Fibroblast of lung (primary cell): ENCODE data around the gene MUC4. TPM values are rescaled to one million over a fixed set of nuclear protein-coding genes. Genes with fewer than 3 reads are reported as not detected.
A peak's percentile ranks its signal among the peaks of the same experiment; 100 is the strongest.

Experiments
- DNase-seq, 2 donors: peaks; one replicate each; pipeline versions ENCODE4 v3.0.0 to v3.0.0-alpha.2; 2010; ENCODE audit warnings: low read depth in 2 of 2
- H2AFZ ChIP-seq: 2 replicates; pipeline ENCODE4 v1.5.1; 2012; ENCODE audit warnings: low read length, control low read depth, inconsistent platforms
- H3K27ac ChIP-seq: 2 replicates; pipeline ENCODE4 v1.5.1; 2011; ENCODE audit warnings: low read length, control low read depth; ENCODE audit not compliant: insufficient read depth
- H3K27me3 ChIP-seq: 2 replicates; pipeline ENCODE4 v1.5.1; 2011; ENCODE audit warnings: mild to moderate bottlenecking, low read length; ENCODE audit not compliant: control insufficient read depth, insufficient read depth
- H3K36me3 ChIP-seq: 2 replicates; pipeline ENCODE4 v1.5.1; 2011; ENCODE audit warnings: low read length; ENCODE audit not compliant: control insufficient read depth, insufficient read depth
- H3K4me1 ChIP-seq: 2 replicates; pipeline ENCODE4 v1.5.1; 2011; ENCODE audit warnings: low read length; ENCODE audit not compliant: control insufficient read depth, insufficient read depth; ENCODE audit errors: extremely low read depth
- H3K4me2 ChIP-seq: 2 replicates; pipeline ENCODE4 v1.5.1; 2011; ENCODE audit warnings: low read length, control low read depth; ENCODE audit not compliant: insufficient read depth; ENCODE audit errors: extremely low read depth
- H3K4me3 ChIP-seq, 4 experiments: fragments of 200-600 bp in 1 of 4; sonication (generic) in 1 of 4; replicated peaks in 1 of 4; 2 replicates each; pipeline ENCODE4 v1.5.1; 2011 to 2016; ENCODE audit warnings: low read length in 4 of 4, low read depth in 3 of 4, mild to moderate bottlenecking in 3 of 4, control low read depth in 2 of 4, inconsistent platforms in 1 of 4, mixed read lengths in 1 of 4; ENCODE audit not compliant: insufficient read depth in 1 of 4; ENCODE audit errors: control extremely low read depth in 1 of 4
- H3K79me2 ChIP-seq: 2 replicates; pipeline ENCODE4 v1.5.1; 2012; ENCODE audit warnings: mild to moderate bottlenecking, low read length, inconsistent platforms; ENCODE audit not compliant: control insufficient read depth, insufficient read depth
- H3K9ac ChIP-seq: 2 replicates; pipeline ENCODE4 v1.5.1; 2011; ENCODE audit warnings: mild to moderate bottlenecking, low read length, control low read depth; ENCODE audit not compliant: insufficient read depth
- H3K9me3 ChIP-seq: 2 replicates; pipeline ENCODE4 v1.5.1; 2012; ENCODE audit warnings: low read depth, low read length; ENCODE audit not compliant: control insufficient read depth, insufficient read depth
- H4K20me1 ChIP-seq: 2 replicates; pipeline ENCODE4 v1.5.1; 2011; ENCODE audit warnings: low read length; ENCODE audit not compliant: control insufficient read depth, insufficient read depth; ENCODE audit errors: extremely low read depth
- CTCF ChIP-seq, 2 donors: IDR thresholded peaks in 1 of 2; conservative IDR thresholded peaks in 1 of 2; 1 replicate in 1 of 2; 2 replicates in 1 of 2; pipeline ENCODE4 v1.5.1; 2011 to 2012; ENCODE audit warnings: low read length in 2 of 2, control low read depth in 1 of 2, inconsistent platforms in 1 of 2, low read depth in 1 of 2, mild to moderate bottlenecking in 1 of 2
- EZH2 ChIP-seq: IDR thresholded peaks from 2 replicates; pipeline ENCODE4 v1.5.1; 2012; ENCODE audit warnings: low read length, control low read depth, mild to moderate bottlenecking; ENCODE audit errors: missing control alignments
- polyA plus RNA-seq, 2 donors: library from polyadenylated mRNA; depleted of rRNA in 1 of 2; stranded (reverse) in 1 of 2; unstranded in 1 of 2; fragments of >200 nt; gene quantifications; 2 replicates each; pipeline ENCODE4 v1.2.1, GENCODE V29; 2011 to 2012; ENCODE audit warnings: missing spikeins in 1 of 2
- total RNA-seq: library from RNA; depleted of rRNA; stranded (reverse); fragments of >200 nt; gene quantifications from 2 replicates; pipeline ENCODE4 v1.2.1, GENCODE V29; 2014

MUC4 gene
- total and polyA plus RNA-seq, 2 donors (not counting 1 experiment from before 2014, with no cell fraction given), result not detected

DNA sequence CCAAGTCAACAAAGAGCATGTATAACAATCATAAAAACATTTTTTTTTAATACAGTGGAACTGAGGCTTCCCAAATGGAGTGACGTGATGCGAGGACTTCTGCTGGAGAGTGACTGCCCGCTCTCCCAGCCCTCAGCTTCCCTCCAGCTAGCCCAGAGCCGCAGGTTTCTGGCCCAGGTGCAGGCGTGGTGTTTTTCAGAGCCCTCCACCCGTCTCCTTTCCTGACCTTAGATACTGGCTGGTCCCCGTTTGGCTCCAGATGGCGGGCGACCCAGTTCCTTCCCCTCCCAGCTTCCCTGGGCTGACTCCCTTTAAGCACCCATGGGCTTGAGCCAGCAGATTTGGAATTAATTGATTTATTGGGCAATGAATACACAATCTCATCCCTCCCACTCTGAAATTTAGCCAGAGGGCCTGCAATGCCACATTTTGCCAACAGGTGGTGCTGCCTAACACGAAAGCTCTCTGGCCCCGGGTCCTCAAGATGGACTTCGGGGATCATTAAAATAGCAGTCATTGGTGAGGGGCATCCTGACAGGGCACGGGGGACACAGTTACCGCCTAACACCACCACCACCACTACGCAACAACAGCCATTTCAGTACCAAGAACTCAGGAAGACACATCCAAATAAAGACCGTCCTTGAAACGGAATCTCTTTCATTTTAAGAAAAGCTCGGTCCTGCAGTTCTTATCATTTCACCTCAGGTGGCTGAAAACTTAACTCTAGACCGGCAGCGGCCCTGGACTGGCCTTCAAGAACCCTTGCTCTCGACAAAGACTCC lies 47.5 kb upstream of the MUC4 start:
- H3K27ac ChIP-seq, result no peak overlapping the region
- H2AFZ ChIP-seq, result peak overlapping the region; percentile 57
- H4K20me1 ChIP-seq, result no peaks in the 10 kb centered on the region
- no peaks in the 10 kb centered on the region for H3K9me3 ChIP-seq
- H3K79me2 ChIP-seq, result no peaks in the 10 kb centered on the region
- peak; percentile 98 to 100 for TF ChIP-seq CTCF (conservative IDR thresholded peaks at IDR 0.05 in 1 of 2, IDR thresholded peaks at IDR 0.05 in 1 of 2; ENCODE audit: low read depth in 1 of 2, low read length in 2 of 2)
- TF ChIP-seq EZH2, result no peak
- H3K36me3 ChIP-seq, result peaks cover 2% of the 10 kb centered on the region
- DNase-seq, result peak; percentile 36 to 69
- no peaks in the 10 kb centered on the region for H3K27me3 ChIP-seq
- peak overlapping the region; percentile 51 for H3K4me2 ChIP-seq
- H3K9ac ChIP-seq, result no peak overlapping the region
- H3K4me1 ChIP-seq, result peaks cover 5% of the 10 kb centered on the region
- no peak overlapping the region for H3K4me3 ChIP-seq

DNA sequence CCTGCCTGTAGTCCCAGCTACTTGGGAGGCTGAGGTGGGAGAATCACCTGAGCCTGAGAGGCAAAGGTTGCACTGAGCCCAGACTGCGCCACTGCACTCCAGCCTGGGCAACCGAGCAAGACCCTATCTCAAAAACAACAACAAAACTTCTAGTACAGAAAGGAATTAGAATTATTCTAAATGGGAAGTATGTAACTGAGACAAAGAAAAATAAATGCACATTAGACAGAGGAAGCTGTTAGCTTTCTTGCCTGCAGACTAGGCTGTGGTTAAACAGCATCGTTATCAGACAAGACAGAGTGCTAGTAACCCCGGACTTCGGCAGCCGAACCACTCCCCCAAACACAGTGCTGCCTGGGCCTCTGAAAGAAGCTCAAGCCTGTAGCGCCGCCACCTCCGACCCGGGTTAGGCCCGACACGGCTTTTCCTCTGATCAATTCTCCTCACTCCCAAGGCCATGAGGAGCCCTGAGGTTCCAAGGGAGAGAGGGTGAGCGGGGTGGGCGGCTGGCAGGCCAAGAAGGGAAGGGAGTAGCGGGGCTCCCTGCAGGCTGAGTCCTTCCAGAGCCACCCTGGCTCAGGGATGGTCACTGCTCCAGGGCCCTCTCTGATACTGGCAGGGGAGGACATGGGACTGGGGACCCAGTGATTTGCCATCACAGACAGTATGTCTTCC lies 44.8 kb upstream of the MUC4 start:
- no peak for DNase-seq
- Histone ChIP-seq H3K36me3 (no peaks in the 10 kb centered on the region), H2AFZ (no peak overlapping the region), H3K4me2 (no peak overlapping the region), H3K27me3 (no peaks in the 10 kb centered on the region), H3K79me2 (no peaks in the 10 kb centered on the region), H4K20me1 (no peaks in the 10 kb centered on the region), H3K4me1 (no peaks in the 10 kb centered on the region), H3K4me3 (no peak overlapping the region), H3K27ac (no peak overlapping the region), H3K9me3 (no peaks in the 10 kb centered on the region), H3K9ac (no peak overlapping the region)
- no peak for TF ChIP-seq CTCF (conservative IDR thresholded peaks at IDR 0.05 in 1 of 2, IDR thresholded peaks at IDR 0.05 in 1 of 2; ENCODE audit: low read depth in 1 of 2, low read length in 2 of 2)
- TF ChIP-seq EZH2, result no peak

- H2AFZ ChIP-seq, result no peak overlapping the region
- no peaks in the 10 kb centered on the region for H3K9me3 ChIP-seq
- H3K27me3 ChIP-seq, result no peaks in the 10 kb centered on the region
- H3K27ac ChIP-seq, result no peak overlapping the region
- no peaks in the 10 kb centered on the region for H3K79me2 ChIP-seq
- TF ChIP-seq EZH2 (no peak), CTCF (conservative IDR thresholded peaks at IDR 0.05 in 1 of 2, IDR thresholded peaks at IDR 0.05 in 1 of 2; ENCODE audit: low read depth in 1 of 2, low read length in 2 of 2) (no peak)
- H3K4me3 ChIP-seq, result no peak overlapping the region
- no peaks in the 10 kb centered on the region for H3K4me1 ChIP-seq
- no peaks in the 10 kb centered on the region for H4K20me1 ChIP-seq
- no peak overlapping the region for H3K4me2 ChIP-seq
- DNase-seq, result no peak
- H3K36me3 ChIP-seq, result no peaks in the 10 kb centered on the region
- H3K9ac ChIP-seq, result no peak overlapping the region
Observed at GRCh38 chr3:195855471-195856409, 44.0 kb upstream of the MUC4 start.
